GM23248 (cell line): Measurements from ENCODE around the gene RGR.

Source experiments
- EZH2 ChIP-seq: fragments of 200-600 bp; sonication (generic); IDR thresholded peaks from 2 replicates; pipeline ENCODE4 v1.6.1; 2018; ENCODE audit warnings: antibody characterized with exemption, mild to moderate bottlenecking; ENCODE audit not compliant: insufficient read depth, poor library complexity, severe bottlenecking
- EZH2phosphoT487 ChIP-seq: fragments of 200-600 bp; sonication (generic); IDR thresholded peaks from 2 replicates; pipeline ENCODE4 v1.6.1; 2018; ENCODE audit warnings: antibody characterized with exemption, moderate library complexity, mild to moderate bottlenecking, low read depth; ENCODE audit not compliant: insufficient read depth

DNA sequence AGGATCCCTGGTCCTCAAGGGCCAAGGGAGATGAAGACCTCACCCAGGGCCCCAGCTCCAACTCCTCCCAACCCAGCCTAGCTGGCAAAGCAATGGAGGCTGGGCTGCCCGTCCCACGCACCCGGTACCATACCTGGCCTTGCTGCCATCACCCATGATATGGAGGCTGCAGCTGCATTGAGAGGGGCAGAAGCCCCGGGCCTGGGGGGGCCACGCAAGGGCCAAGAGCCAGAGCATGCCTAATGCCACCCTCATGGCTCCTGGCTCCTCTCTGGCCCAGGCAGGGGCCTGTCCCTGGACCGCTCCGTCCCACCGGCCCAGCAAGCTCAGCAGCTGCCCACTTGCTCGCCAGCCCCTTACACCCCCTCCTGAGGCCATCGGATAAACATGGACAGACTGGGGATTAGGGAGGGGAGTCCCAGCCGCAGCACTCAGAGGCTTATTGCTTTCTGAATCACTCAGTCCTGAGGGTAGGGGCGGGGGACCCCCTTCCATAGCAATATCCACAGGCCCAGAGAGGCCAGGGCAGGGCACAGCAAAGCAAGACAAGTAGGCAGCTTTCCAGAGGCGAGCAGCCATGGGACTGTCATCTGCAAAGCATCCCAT, 3.6 kb upstream of the RGR start, which contains the start of gene LRIT1:
- TF ChIP-seq EZH2, result no peak
- TF ChIP-seq EZH2phosphoT487, result no peak
